WTC11 (cell line): ENCODE measurements around the gene FAM32A. TPM values are rescaled to one million over a fixed set of nuclear protein-coding genes. Genes with fewer than 3 reads are reported as not detected.

Experiments used
- ATAC-seq: fragments of 200-7000 bp; cut with Tn5 transposase; 2 replicates; pipeline ENCODE4 v1.10.0; 2021; ENCODE audit warnings: mild to moderate bottlenecking, moderate library complexity
- CTCF ChIA-PET: fragments of 300-600 bp; sonication (Branson Sonifier 250); formaldehyde crosslinking; loops from one replicate; lab custom pipeline; 2021; ENCODE audit warnings: antibody characterized with exemption; lab: Charles Lee
- POLR2A ChIA-PET: fragments of 350-600 bp; sonication (Branson Sonifier 250); formaldehyde crosslinking; loops from one replicate; lab custom pipeline; 2021; ENCODE audit warnings: antibody characterized with exemption; lab: Charles Lee
- DNase-seq: peaks from one replicate; pipeline ENCODE4 v3.0.0; 2021; ENCODE audit warnings: low spot score
- H3K27ac Mint-ChIP-seq: 2 replicates; pipeline ENCODE4 v1.8.0; 2021; ENCODE audit warnings: mixed read lengths
- H3K27me3 Mint-ChIP-seq: 2 replicates; pipeline ENCODE4 v1.8.0; 2021; ENCODE audit warnings: low read depth, mild to moderate bottlenecking, moderate library complexity, mixed read lengths
- H3K36me3 Mint-ChIP-seq: 2 replicates; pipeline ENCODE4 v1.8.0; 2021; ENCODE audit warnings: mixed read lengths
- H3K4me1 Mint-ChIP-seq: 2 replicates; pipeline ENCODE4 v1.8.0; 2022; ENCODE audit warnings: mixed read lengths
- H3K4me3 Mint-ChIP-seq: 2 replicates; pipeline ENCODE4 v1.8.0; 2021; ENCODE audit warnings: mild to moderate bottlenecking, moderate library complexity, mixed read lengths
- H3K9me3 Mint-ChIP-seq: 2 replicates; pipeline ENCODE4 v1.8.0; 2021; ENCODE audit warnings: mixed read lengths
- CREB1 ChIP-seq: sonication (generic); formaldehyde crosslinking; IDR thresholded peaks from 2 replicates; pipeline ENCODE4 v1.8.0; 2023; ENCODE audit warnings: mild to moderate bottlenecking, missing genetic modification reagents
- CTCF ChIP-seq: fragments of 200-600 bp; IDR thresholded peaks from 2 replicates; pipeline ENCODE4 v1.8.0; 2022; ENCODE audit warnings: antibody characterized with exemption
- FOXJ3 ChIP-seq: sonication (generic); formaldehyde crosslinking; IDR thresholded peaks from 2 replicates; pipeline ENCODE4 v1.9.0; 2021; ENCODE audit warnings: missing genetic modification reagents, mild to moderate bottlenecking, borderline replicate concordance
- HMGA2 ChIP-seq: fragments of 250-450 bp; sonication (Bioruptor Pico); IDR thresholded peaks from 2 replicates; pipeline ENCODE4 v1.4.0; 2021; ENCODE audit warnings: mild to moderate bottlenecking, moderate library complexity
- MAX ChIP-seq: sonication (generic); formaldehyde crosslinking; IDR thresholded peaks from 2 replicates; pipeline ENCODE4 v1.8.0; 2022; ENCODE audit warnings: mild to moderate bottlenecking, missing genetic modification reagents
- MLX ChIP-seq: sonication (generic); formaldehyde crosslinking; IDR thresholded peaks from 2 replicates; pipeline ENCODE4 v1.8.1; 2023; ENCODE audit warnings: mild to moderate bottlenecking, missing genetic modification reagents, moderate library complexity
- MYBL2 ChIP-seq: sonication (generic); formaldehyde crosslinking; IDR thresholded peaks from 2 replicates; pipeline ENCODE4 v1.8.1; 2023; ENCODE audit warnings: mild to moderate bottlenecking, moderate library complexity, missing genetic modification reagents
- NR3C1 ChIP-seq: sonication (generic); formaldehyde crosslinking; conservative IDR thresholded peaks from 2 replicates; pipeline ENCODE4 v1.8.1; 2023; ENCODE audit warnings: low read depth, mild to moderate bottlenecking, missing genetic modification reagents
- RELA ChIP-seq: sonication (generic); formaldehyde crosslinking; IDR thresholded peaks from 2 replicates; pipeline ENCODE4 v1.8.1; 2022; ENCODE audit warnings: missing genetic modification reagents, mild to moderate bottlenecking, borderline replicate concordance
- TEAD1 ChIP-seq: sonication (generic); formaldehyde crosslinking; IDR thresholded peaks from 2 replicates; pipeline ENCODE4 v1.8.0; 2022; ENCODE audit warnings: mild to moderate bottlenecking, missing genetic modification reagents
- ZNF138 ChIP-seq: sonication (generic); formaldehyde crosslinking; conservative IDR thresholded peaks from 2 replicates; pipeline ENCODE4 v1.8.1; 2022; ENCODE audit warnings: mild to moderate bottlenecking, moderate library complexity, missing genetic modification reagents
- ZNF416 ChIP-seq: fragments of 250-450 bp; sonication (Bioruptor Pico); IDR thresholded peaks from 2 replicates; pipeline ENCODE4 v1.9.0; 2021; ENCODE audit warnings: mild to moderate bottlenecking, inconsistent platforms
- total RNA-seq: library from RNA; stranded (reverse); gene quantifications from 3 replicates; pipeline ENCODE4 v1.2.3, GENCODE V29; 2021
- TF ChIP-seq, protein P1 (sequence below): fragments of 250-450 bp; sonication (Bioruptor Pico); IDR thresholded peaks from 2 replicates; pipeline ENCODE4 v1.9.0; 2021; ENCODE audit warnings: mild to moderate bottlenecking, borderline replicate concordance
- TF ChIP-seq, protein P2 (sequence below): sonication (generic); formaldehyde crosslinking; IDR thresholded peaks from 2 replicates; pipeline ENCODE4 v1.8.1; 2023; ENCODE audit warnings: mild to moderate bottlenecking, moderate library complexity, missing genetic modification reagents
- TF ChIP-seq, protein P3 (sequence below): sonication (generic); formaldehyde crosslinking; IDR thresholded peaks from 2 replicates; pipeline ENCODE4 v1.8.1; 2023; ENCODE audit warnings: mild to moderate bottlenecking, missing genetic modification reagents
- TF ChIP-seq, protein P4 (sequence below): sonication (generic); formaldehyde crosslinking; IDR thresholded peaks from 2 replicates; pipeline ENCODE4 v1.8.0; 2022; ENCODE audit warnings: mild to moderate bottlenecking, missing genetic modification reagents
- TF ChIP-seq, protein P5 (sequence below): sonication (generic); formaldehyde crosslinking; IDR thresholded peaks from 2 replicates; pipeline ENCODE4 v1.8.0; 2023; ENCODE audit warnings: missing genetic modification reagents, mild to moderate bottlenecking, borderline replicate concordance

Gene FAM32A
- total RNA-seq, 1 experiment from 2014 or later = 62.2 TPM

- TF ChIP-seq, protein P1, sequence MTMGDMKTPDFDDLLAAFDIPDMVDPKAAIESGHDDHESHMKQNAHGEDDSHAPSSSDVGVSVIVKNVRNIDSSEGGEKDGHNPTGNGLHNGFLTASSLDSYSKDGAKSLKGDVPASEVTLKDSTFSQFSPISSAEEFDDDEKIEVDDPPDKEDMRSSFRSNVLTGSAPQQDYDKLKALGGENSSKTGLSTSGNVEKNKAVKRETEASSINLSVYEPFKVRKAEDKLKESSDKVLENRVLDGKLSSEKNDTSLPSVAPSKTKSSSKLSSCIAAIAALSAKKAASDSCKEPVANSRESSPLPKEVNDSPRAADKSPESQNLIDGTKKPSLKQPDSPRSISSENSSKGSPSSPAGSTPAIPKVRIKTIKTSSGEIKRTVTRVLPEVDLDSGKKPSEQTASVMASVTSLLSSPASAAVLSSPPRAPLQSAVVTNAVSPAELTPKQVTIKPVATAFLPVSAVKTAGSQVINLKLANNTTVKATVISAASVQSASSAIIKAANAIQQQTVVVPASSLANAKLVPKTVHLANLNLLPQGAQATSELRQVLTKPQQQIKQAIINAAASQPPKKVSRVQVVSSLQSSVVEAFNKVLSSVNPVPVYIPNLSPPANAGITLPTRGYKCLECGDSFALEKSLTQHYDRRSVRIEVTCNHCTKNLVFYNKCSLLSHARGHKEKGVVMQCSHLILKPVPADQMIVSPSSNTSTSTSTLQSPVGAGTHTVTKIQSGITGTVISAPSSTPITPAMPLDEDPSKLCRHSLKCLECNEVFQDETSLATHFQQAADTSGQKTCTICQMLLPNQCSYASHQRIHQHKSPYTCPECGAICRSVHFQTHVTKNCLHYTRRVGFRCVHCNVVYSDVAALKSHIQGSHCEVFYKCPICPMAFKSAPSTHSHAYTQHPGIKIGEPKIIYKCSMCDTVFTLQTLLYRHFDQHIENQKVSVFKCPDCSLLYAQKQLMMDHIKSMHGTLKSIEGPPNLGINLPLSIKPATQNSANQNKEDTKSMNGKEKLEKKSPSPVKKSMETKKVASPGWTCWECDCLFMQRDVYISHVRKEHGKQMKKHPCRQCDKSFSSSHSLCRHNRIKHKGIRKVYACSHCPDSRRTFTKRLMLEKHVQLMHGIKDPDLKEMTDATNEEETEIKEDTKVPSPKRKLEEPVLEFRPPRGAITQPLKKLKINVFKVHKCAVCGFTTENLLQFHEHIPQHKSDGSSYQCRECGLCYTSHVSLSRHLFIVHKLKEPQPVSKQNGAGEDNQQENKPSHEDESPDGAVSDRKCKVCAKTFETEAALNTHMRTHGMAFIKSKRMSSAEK (CRISPR knock-in tag) = no peak
- TF ChIP-seq NR3C1 (CRISPR knock-in tag) (no peak), HMGA2 (CRISPR knock-in tag) (no peak), CTCF (no peak), ZNF416 (CRISPR knock-in tag) (no peak), ZNF138 (CRISPR knock-in tag) (no peak), TEAD1 (no peak), CREB1 (no peak), FOXJ3 (no peak)
- TF ChIP-seq, protein P2, sequence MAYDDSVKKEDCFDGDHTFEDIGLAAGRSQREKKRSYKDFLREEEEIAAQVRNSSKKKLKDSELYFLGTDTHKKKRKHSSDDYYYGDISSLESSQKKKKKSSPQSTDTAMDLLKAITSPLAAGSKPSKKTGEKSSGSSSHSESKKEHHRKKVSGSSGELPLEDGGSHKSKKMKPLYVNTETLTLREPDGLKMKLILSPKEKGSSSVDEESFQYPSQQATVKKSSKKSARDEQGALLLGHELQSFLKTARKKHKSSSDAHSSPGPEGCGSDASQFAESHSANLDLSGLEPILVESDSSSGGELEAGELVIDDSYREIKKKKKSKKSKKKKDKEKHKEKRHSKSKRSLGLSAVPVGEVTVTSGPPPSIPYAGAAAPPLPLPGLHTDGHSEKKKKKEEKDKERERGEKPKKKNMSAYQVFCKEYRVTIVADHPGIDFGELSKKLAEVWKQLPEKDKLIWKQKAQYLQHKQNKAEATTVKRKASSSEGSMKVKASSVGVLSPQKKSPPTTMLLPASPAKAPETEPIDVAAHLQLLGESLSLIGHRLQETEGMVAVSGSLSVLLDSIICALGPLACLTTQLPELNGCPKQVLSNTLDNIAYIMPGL (CRISPR knock-in tag) = no peak
Observed at GRCh38 chr19:16188521-16188920, 3.3 kb downstream of the FAM32A start (continued).

DNA sequence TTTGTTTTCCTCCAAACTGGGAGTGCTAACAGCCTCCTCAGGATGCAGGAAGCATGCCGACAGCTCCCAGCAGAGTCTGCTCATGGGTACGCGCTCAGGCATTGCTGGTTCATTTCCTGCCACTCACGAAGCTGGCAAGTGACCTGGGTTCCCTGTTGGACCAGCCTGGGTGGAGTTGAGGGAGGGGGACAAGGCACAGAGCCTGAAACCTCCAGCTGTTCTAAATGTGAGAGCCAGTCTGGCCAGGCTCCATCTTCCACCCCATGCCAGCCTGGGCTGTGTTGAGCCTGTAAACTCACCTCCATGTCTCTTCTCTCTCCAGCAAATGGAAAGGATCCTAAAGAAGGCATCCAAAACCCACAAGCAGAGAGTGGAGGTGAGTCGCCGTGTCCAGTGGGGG is 5.0 kb downstream of the FAM32A start:
- CTCF ChIA-PET = no interaction called here
- no peak for DNase-seq
- no peak for TF ChIP-seq MYBL2 (CRISPR knock-in tag)
- TF ChIP-seq MLX (CRISPR knock-in tag) = no peak
- no peak for TF ChIP-seq MAX (CRISPR knock-in tag)
- TF ChIP-seq, protein P3, sequence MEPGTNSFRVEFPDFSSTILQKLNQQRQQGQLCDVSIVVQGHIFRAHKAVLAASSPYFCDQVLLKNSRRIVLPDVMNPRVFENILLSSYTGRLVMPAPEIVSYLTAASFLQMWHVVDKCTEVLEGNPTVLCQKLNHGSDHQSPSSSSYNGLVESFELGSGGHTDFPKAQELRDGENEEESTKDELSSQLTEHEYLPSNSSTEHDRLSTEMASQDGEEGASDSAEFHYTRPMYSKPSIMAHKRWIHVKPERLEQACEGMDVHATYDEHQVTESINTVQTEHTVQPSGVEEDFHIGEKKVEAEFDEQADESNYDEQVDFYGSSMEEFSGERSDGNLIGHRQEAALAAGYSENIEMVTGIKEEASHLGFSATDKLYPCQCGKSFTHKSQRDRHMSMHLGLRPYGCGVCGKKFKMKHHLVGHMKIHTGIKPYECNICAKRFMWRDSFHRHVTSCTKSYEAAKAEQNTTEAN (CRISPR knock-in tag) = no peak
- TF ChIP-seq, protein P4, sequence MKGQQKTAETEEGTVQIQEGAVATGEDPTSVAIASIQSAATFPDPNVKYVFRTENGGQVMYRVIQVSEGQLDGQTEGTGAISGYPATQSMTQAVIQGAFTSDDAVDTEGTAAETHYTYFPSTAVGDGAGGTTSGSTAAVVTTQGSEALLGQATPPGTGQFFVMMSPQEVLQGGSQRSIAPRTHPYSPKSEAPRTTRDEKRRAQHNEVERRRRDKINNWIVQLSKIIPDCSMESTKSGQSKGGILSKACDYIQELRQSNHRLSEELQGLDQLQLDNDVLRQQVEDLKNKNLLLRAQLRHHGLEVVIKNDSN (CRISPR knock-in tag) = no peak
- no peak for TF ChIP-seq RELA (CRISPR knock-in tag)
- TF ChIP-seq, protein P5, sequence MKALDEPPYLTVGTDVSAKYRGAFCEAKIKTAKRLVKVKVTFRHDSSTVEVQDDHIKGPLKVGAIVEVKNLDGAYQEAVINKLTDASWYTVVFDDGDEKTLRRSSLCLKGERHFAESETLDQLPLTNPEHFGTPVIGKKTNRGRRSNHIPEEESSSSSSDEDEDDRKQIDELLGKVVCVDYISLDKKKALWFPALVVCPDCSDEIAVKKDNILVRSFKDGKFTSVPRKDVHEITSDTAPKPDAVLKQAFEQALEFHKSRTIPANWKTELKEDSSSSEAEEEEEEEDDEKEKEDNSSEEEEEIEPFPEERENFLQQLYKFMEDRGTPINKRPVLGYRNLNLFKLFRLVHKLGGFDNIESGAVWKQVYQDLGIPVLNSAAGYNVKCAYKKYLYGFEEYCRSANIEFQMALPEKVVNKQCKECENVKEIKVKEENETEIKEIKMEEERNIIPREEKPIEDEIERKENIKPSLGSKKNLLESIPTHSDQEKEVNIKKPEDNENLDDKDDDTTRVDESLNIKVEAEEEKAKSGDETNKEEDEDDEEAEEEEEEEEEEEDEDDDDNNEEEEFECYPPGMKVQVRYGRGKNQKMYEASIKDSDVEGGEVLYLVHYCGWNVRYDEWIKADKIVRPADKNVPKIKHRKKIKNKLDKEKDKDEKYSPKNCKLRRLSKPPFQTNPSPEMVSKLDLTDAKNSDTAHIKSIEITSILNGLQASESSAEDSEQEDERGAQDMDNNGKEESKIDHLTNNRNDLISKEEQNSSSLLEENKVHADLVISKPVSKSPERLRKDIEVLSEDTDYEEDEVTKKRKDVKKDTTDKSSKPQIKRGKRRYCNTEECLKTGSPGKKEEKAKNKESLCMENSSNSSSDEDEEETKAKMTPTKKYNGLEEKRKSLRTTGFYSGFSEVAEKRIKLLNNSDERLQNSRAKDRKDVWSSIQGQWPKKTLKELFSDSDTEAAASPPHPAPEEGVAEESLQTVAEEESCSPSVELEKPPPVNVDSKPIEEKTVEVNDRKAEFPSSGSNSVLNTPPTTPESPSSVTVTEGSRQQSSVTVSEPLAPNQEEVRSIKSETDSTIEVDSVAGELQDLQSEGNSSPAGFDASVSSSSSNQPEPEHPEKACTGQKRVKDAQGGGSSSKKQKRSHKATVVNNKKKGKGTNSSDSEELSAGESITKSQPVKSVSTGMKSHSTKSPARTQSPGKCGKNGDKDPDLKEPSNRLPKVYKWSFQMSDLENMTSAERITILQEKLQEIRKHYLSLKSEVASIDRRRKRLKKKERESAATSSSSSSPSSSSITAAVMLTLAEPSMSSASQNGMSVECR (CRISPR knock-in tag) = no peak
- TF ChIP-seq, all 79 proteins: peak for 0
- H3K9me3 Mint-ChIP-seq = no peaks in the 10 kb centered on the region
- no peak overlapping the region for H3K4me3 Mint-ChIP-seq
- POLR2A ChIA-PET = no interaction called here
- H3K27ac Mint-ChIP-seq = no peak overlapping the region
- H3K4me1 Mint-ChIP-seq = peaks cover 11% of the 10 kb centered on the region
- ATAC-seq = no peak
- peaks cover 41% of the 10 kb centered on the region for H3K36me3 Mint-ChIP-seq
- H3K27me3 Mint-ChIP-seq = no peaks in the 10 kb centered on the region; the same call in 1 of the 2 replicates
